ES-I3 (cell line): ENCODE measurements around the gene ERMARD.

Source experiments
- H3K36me3 ChIP-seq: 2 replicates; pipeline ENCODE4 v1.6.1; 2013; ENCODE audit warnings: mild to moderate bottlenecking, low read length, control low read depth, moderate library complexity; ENCODE audit not compliant: insufficient read depth
- H3K4me1 ChIP-seq: 2 replicates; pipeline ENCODE4 v1.6.1; 2013; ENCODE audit warnings: mild to moderate bottlenecking, control low read depth, low read length; ENCODE audit not compliant: insufficient read depth
- H3K9ac ChIP-seq: 2 replicates; pipeline ENCODE4 v1.6.1; 2013; ENCODE audit warnings: low read depth, mild to moderate bottlenecking, low read length, moderate library complexity
- H3K9me3 ChIP-seq: 2 replicates; pipeline ENCODE4 v1.6.1; 2013; ENCODE audit warnings: mild to moderate bottlenecking, low read length, moderate library complexity; ENCODE audit not compliant: control insufficient read depth, insufficient read depth

Gene ERMARD

GRCh38 chr6:169783971-169784820 lies 32.8 kb downstream of the ERMARD start:
- no peaks in the 10 kb centered on the region for H3K9me3 ChIP-seq

DNA sequence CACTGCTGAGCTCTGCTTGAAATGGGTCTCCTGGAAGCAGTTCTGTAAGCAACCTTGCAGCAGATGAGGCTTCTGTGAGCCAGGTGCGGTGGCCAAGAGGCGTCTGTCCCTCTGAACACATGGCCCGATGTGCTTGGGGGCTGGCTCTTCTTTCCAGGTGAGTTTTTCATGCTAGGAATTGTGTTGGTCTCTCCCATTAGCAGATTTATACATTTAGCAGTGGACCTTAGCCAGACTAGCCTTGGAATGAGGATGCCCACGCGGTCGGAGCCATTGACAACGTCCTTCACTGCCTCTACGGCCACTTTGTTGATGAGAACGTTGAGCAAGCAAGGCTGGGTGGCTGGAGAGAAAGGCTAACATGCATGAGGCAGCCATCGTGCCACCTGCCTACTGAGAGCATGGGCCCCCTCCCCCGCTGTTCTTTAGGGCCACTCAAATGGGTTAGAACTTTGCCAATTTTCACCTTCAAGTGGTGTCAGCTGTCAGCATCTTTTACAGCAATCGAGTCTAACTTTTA lies 33.5 kb downstream of the ERMARD start:
- Histone ChIP-seq H3K36me3 (no peaks in the 10 kb centered on the region), H3K9ac (no peak overlapping the region), H3K4me1 (no peaks in the 10 kb centered on the region), H3K9me3 (no peaks in the 10 kb centered on the region)

More at GRCh38 chr6:169783971-169784820, 32.8 kb downstream of the ERMARD start:
- no peaks in the 10 kb centered on the region for H3K4me1 ChIP-seq
- no peaks in the 10 kb centered on the region for H3K36me3 ChIP-seq
- H3K9ac ChIP-seq: no peak overlapping the region

- no peaks in the 10 kb centered on the region; the same call in 1 of the 2 replicates for H3K4me1 ChIP-seq
- no peaks in the 10 kb centered on the region for H3K36me3 ChIP-seq
- H3K9me3 ChIP-seq: no peaks in the 10 kb centered on the region
- H3K9ac ChIP-seq: no peak overlapping the region
Observed at GRCh38 chr6:169785566-169785965, 34.1 kb downstream of the ERMARD start.

GRCh38 chr6:169786349-169786748 lies 34.9 kb downstream of the ERMARD start:
- Histone ChIP-seq H3K9me3 (no peaks in the 10 kb centered on the region), H3K36me3 (no peaks in the 10 kb centered on the region), H3K4me1 (no peaks in the 10 kb centered on the region; the same call in 1 of the 2 replicates), H3K9ac (no peak overlapping the region)

- no peaks in the 10 kb centered on the region for H3K9me3 ChIP-seq
- no peak overlapping the region for H3K9ac ChIP-seq
- H3K4me1 ChIP-seq: no peaks in the 10 kb centered on the region; the same call in 1 of the 2 replicates
- H3K36me3 ChIP-seq: no peaks in the 10 kb centered on the region
Observed at GRCh38 chr6:169787797-169788196, 36.4 kb downstream of the ERMARD start.

DNA sequence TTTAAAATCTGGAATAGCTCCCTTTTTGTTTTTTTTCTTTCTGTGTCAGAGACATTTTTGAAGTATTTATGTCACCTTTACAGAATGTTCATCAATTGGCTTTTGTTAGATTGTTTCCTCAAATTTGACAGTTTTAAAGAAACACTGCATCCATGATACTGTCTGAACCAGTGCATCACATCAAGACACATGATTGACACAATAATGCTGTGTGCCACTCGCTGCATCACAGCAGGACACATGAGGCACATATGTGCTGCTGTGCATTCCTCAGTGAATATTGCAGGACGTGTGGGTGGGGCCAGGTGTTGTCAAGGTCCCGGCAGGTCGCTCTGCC lies 37.4 kb downstream of the ERMARD start:
- no peak overlapping the region for H3K9ac ChIP-seq
- no peaks in the 10 kb centered on the region for H3K36me3 ChIP-seq
- no peaks in the 10 kb centered on the region for H3K9me3 ChIP-seq
- H3K4me1 ChIP-seq: no peaks in the 10 kb centered on the region; the same call in 1 of the 2 replicates

DNA sequence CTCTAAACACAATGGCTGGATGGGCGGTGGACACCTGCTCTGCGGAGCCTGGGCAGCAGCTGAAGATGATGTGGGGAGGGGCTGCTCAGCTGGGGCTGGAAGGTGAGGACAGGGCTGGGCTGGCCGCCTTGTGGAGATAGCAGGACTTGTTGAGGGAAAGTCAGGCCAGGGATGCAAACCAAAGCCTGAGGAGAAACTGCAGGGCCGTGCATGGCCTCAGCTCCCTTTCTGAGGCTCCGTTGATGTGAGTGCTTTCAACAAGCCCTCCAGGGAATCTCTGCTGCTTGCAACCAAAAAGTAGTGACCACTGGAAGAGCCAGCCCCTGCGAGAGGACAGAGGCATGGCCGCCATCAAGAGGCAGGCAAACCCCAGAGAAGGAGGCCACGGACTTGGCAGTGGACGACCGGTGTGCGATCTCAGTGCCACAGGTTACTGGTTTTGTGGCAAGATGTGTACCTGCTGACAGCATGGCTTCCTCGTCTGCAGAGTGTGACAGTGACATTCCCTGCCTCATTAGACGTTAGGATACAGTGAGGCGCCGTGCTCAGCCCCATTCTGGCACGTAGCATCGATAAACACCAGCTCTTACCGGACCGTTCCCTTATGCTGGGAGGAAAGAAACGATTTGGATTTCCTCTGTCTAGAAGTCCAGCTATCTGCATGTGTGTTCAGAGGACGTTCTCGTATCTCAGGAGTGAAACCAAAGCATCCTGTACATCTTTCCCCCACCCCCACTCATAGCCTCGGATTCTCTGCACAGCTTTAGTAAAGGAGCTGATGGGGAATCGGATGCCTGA lies 37.9 kb downstream of the ERMARD start:
- H3K36me3 ChIP-seq: no peaks in the 10 kb centered on the region
- H3K4me1 ChIP-seq: no peaks in the 10 kb centered on the region; the same call in 1 of the 2 replicates
- H3K9ac ChIP-seq: peak overlapping the region; percentile 54; the same call in 1 of the 2 replicates
- H3K9me3 ChIP-seq: no peaks in the 10 kb centered on the region

GRCh38 chr6:169789944-169790927 lies 38.8 kb downstream of the ERMARD start:
- Histone ChIP-seq H3K36me3 (no peaks in the 10 kb centered on the region), H3K9ac (peak overlapping the region; percentile 54; the same call in 1 of the 2 replicates), H3K4me1 (no peaks in the 10 kb centered on the region; the same call in 1 of the 2 replicates)

GRCh38 chr6:169791721-169792131 lies 40.3 kb downstream of the ERMARD start:
- no peaks in the 10 kb centered on the region; the same call in 1 of the 2 replicates for H3K4me1 ChIP-seq
- H3K9me3 ChIP-seq: no peaks in the 10 kb centered on the region
- H3K36me3 ChIP-seq: no peaks in the 10 kb centered on the region
- H3K9ac ChIP-seq: no peak overlapping the region

More at GRCh38 chr6:169789944-169790927, 38.8 kb downstream of the ERMARD start:
- no peaks in the 10 kb centered on the region for H3K9me3 ChIP-seq

- Histone ChIP-seq H3K9me3 (no peaks in the 10 kb centered on the region), H3K4me1 (no peaks in the 10 kb centered on the region; the same call in 1 of the 2 replicates), H3K36me3 (no peaks in the 10 kb centered on the region), H3K9ac (no peak overlapping the region)
Observed at GRCh38 chr6:169792306-169793015, 41.0 kb downstream of the ERMARD start.

DNA sequence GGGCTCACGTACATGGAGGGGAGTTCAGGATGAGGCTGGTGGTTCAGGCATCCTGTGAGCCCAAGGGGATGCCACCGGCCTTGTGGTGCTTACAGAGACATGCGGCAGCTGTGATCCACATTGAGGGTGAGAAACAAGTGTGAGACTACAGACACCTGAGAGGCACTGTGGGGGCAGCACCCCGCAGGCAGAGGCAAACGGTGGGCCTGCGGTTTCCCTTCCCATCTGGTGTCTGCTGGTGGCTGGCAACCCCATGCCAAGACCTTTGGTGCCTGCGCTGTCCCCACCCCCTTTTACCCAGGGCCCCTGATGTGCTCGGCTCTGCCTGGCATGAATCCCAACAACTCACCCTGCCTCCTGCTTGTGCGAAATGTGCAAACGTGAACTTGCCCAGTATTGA lies 42.0 kb downstream of the ERMARD start:
- H3K4me1 ChIP-seq: no peaks in the 10 kb centered on the region; the same call in 1 of the 2 replicates
- no peaks in the 10 kb centered on the region for H3K9me3 ChIP-seq
- H3K9ac ChIP-seq: no peak overlapping the region
- H3K36me3 ChIP-seq: no peaks in the 10 kb centered on the region

DNA sequence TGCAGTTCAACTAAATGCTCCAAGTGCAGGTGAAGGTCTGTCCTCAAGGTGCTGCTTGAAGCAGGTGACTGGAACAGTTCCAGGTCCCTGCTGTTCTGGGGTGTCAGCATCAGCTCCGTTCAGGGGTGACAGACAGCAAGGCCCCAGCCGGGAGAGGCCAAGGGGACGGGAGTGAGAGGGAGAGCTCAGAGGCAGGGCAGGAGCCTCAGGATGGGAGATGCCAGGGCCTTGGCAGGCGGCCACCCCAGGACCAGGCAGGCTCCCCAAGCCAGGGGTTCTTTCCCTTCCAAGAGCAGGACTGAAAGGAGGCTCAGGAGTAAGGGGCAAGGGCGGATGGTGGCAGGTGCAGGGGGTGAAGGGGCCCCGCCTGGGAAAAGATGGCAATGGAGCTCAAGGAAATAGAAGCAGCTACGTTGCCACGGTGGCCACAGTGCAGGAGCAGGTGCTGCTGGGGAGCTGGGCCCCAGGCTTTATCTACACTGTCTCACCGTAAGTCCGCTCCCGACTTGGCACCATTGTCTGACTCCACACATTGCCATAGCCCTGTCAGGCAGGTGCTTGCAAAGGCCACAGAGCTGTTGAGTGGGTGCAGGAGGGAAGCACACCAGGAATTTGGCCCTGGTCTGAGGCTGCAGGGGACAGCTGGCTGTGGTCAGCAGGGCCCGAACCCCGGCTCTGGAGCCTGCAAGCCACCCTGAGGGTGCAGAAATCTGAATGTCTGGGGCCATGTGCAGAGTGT lies 43.1 kb downstream of the ERMARD start:
- H3K36me3 ChIP-seq: no peaks in the 10 kb centered on the region

More for the DNA sequence above, 43.1 kb downstream of the ERMARD start:
- H3K4me1 ChIP-seq: no peaks in the 10 kb centered on the region; the same call in 1 of the 2 replicates
- no peaks in the 10 kb centered on the region for H3K9me3 ChIP-seq
- H3K9ac ChIP-seq: no peak overlapping the region
